Erythroblast (primary cell): ENCODE measurements around the gene GOLGA6L10.
"Not testable (repeated sequence)": the region's sequence is repeated elsewhere in the genome, so short reads cannot be mapped to it uniquely, and the experiment has no call there.

Source experiments
- GATA1 ChIP-seq: IDR thresholded peaks from 2 replicates; pipeline ENCODE4 v1.6.1; 2011; ENCODE audit warnings: low read depth, mild to moderate bottlenecking, control low read depth, low read length, moderate library complexity
- POLR2A ChIP-seq: IDR thresholded peaks from 2 replicates; pipeline ENCODE4 v1.6.1; 2011; ENCODE audit warnings: mild to moderate bottlenecking, low read length

- TF ChIP-seq POLR2A, GATA1: not testable (repeated sequence)
Measured at GRCh38 chr15:82367790-82368189, 18.5 kb upstream of the GOLGA6L10 start.
